Measurements from ENCODE around the gene TM4SF20.
"Not testable (repeated sequence)": the region's sequence is repeated elsewhere in the genome, so short reads cannot be mapped to it uniquely, and the experiment has no call there.

Gene TM4SF20

GRCh38 chr2:227383686-227384085 is 4.6 kb upstream of the TM4SF20 start:
- H3K23ac ChIP-seq (ENCODE audit: low read length), result no peak overlapping the region
- no CpG with 5 or more reads among the region's 3 CpGs for WGBS (ENCODE audit: extremely low coverage, insufficient coverage, insufficient read length)
- no peak overlapping the region for H2AFZ ChIP-seq (ENCODE audit: insufficient read depth, low read length, poor library complexity)
- H2BK5ac ChIP-seq (ENCODE audit: low read depth, low read length, poor library complexity), result no peak overlapping the region
- no peak overlapping the region for H3K14ac ChIP-seq (ENCODE audit: low read length)
- no peaks in the 10 kb centered on the region for H3K27me3 ChIP-seq (ENCODE audit: insufficient read depth, low read length)
- no peaks in the 10 kb centered on the region for H3K4me1 ChIP-seq (ENCODE audit: control insufficient read depth in 1 of 2, insufficient read depth in 2 of 2, low read length in 2 of 2)
- no peak overlapping the region for H3K4me3 ChIP-seq (ENCODE audit: low read depth, low read length)
- no peak overlapping the region for H4K91ac ChIP-seq (ENCODE audit: low read depth, low read length)
- no peak for DNase-seq
- no peak overlapping the region for H3K18ac ChIP-seq (ENCODE audit: low read length)
- H2AK5ac ChIP-seq (ENCODE audit: low read length), result no peak overlapping the region
- H3K36me3 ChIP-seq (ENCODE audit: control insufficient read depth in 1 of 2, insufficient read depth in 2 of 2, low read length in 2 of 2), result no peaks in the 10 kb centered on the region
- H4K12ac ChIP-seq (ENCODE audit: low read depth, low read length), result no peak overlapping the region
- no peak overlapping the region for H2BK120ac ChIP-seq (ENCODE audit: insufficient read depth, low read length, poor library complexity)
- H3K27ac ChIP-seq (ENCODE audit: low read depth, low read length), result no peak overlapping the region
- H3K4ac ChIP-seq (ENCODE audit: low read depth, low read length), result no peak overlapping the region
- no peaks in the 10 kb centered on the region for H3K9me3 ChIP-seq (ENCODE audit: insufficient read depth, low read depth, low read length)
- H4K8ac ChIP-seq (ENCODE audit: low read depth, low read length), result no peak overlapping the region
- H3K79me2 ChIP-seq (ENCODE audit: control insufficient read depth, insufficient read depth, low read length, poor library complexity), result no peaks in the 10 kb centered on the region
- H3K4me2 ChIP-seq (ENCODE audit: low read length), result no peak overlapping the region
- no peak overlapping the region for H3K9ac ChIP-seq (ENCODE audit: low read length)
- no peak overlapping the region for H2BK12ac ChIP-seq (ENCODE audit: low read length)
- no peaks in the 10 kb centered on the region for H3K79me1 ChIP-seq (ENCODE audit: low read length)

- H3K9ac ChIP-seq (ENCODE audit: low read length); H3K79me2 ChIP-seq (ENCODE audit: control insufficient read depth, insufficient read depth, low read length, poor library complexity); DNase-seq; H3K36me3 ChIP-seq (ENCODE audit: control insufficient read depth in 1 of 2, insufficient read depth in 2 of 2, low read length in 2 of 2); H2AK5ac ChIP-seq (ENCODE audit: low read length); H3K4me1 ChIP-seq (ENCODE audit: control insufficient read depth in 1 of 2, insufficient read depth in 2 of 2, low read length in 2 of 2); H3K4me3 ChIP-seq (ENCODE audit: low read depth, low read length); H2AFZ ChIP-seq (ENCODE audit: insufficient read depth, low read length, poor library complexity); H3K4me2 ChIP-seq (ENCODE audit: low read length); H3K4ac ChIP-seq (ENCODE audit: low read depth, low read length); H3K27me3 ChIP-seq (ENCODE audit: insufficient read depth, low read length); H2BK12ac ChIP-seq (ENCODE audit: low read length); H3K9me3 ChIP-seq (ENCODE audit: insufficient read depth, low read depth, low read length); H3K79me1 ChIP-seq (ENCODE audit: low read length); H3K23ac ChIP-seq (ENCODE audit: low read length); H2BK5ac ChIP-seq (ENCODE audit: low read depth, low read length, poor library complexity); H4K12ac ChIP-seq (ENCODE audit: low read depth, low read length); H4K8ac ChIP-seq (ENCODE audit: low read depth, low read length); H3K18ac ChIP-seq (ENCODE audit: low read length); H4K91ac ChIP-seq (ENCODE audit: low read depth, low read length); H2BK120ac ChIP-seq (ENCODE audit: insufficient read depth, low read length, poor library complexity); H3K14ac ChIP-seq (ENCODE audit: low read length); H3K27ac ChIP-seq (ENCODE audit: low read depth, low read length): not testable (repeated sequence)
- no CpG with 5 or more reads among the region's 2 CpGs for WGBS (ENCODE audit: extremely low coverage, insufficient coverage, insufficient read length)
These were observed 3.2 kb upstream of the TM4SF20 start for GRCh38 chr2:227382241-227382835.

GRCh38 chr2:227378371-227378782 is 729 bp downstream of the TM4SF20 start:
- no peak overlapping the region for H2AK5ac ChIP-seq (ENCODE audit: low read length)
- DNase-seq, result peak; percentile 88 to 98
- no peak overlapping the region for H3K9ac ChIP-seq (ENCODE audit: low read length)
- no peak overlapping the region for H3K23ac ChIP-seq (ENCODE audit: low read length)
- H3K18ac ChIP-seq (ENCODE audit: low read length), result no peak overlapping the region
- H3K79me2 ChIP-seq (ENCODE audit: control insufficient read depth, insufficient read depth, low read length, poor library complexity), result no peaks in the 10 kb centered on the region
- WGBS (ENCODE audit: extremely low coverage, insufficient coverage, insufficient read length), result no CpG with 5 or more reads among the region's 4 CpGs
- H3K36me3 ChIP-seq (ENCODE audit: control insufficient read depth in 1 of 2, insufficient read depth in 2 of 2, low read length in 2 of 2), result no peaks in the 10 kb centered on the region
- no peaks in the 10 kb centered on the region for H3K27me3 ChIP-seq (ENCODE audit: insufficient read depth, low read length)
- H2BK5ac ChIP-seq (ENCODE audit: low read depth, low read length, poor library complexity), result no peak overlapping the region
- no peak overlapping the region for H3K4ac ChIP-seq (ENCODE audit: low read depth, low read length)
- H2BK120ac ChIP-seq (ENCODE audit: insufficient read depth, low read length, poor library complexity), result no peak overlapping the region
- H4K91ac ChIP-seq (ENCODE audit: low read depth, low read length), result no peak overlapping the region
- no peak overlapping the region for H2AFZ ChIP-seq (ENCODE audit: insufficient read depth, low read length, poor library complexity)
- no peaks in the 10 kb centered on the region for H3K79me1 ChIP-seq (ENCODE audit: low read length)
- H4K12ac ChIP-seq (ENCODE audit: low read depth, low read length), result no peak overlapping the region
- no peak overlapping the region for H3K4me3 ChIP-seq (ENCODE audit: low read depth, low read length)
- H3K14ac ChIP-seq (ENCODE audit: low read length), result no peak overlapping the region
- peaks cover 0 to 2% of the 10 kb centered on the region in 2 experiments for H3K4me1 ChIP-seq (ENCODE audit: control insufficient read depth in 1 of 2, insufficient read depth in 2 of 2, low read length in 2 of 2)
- no peak overlapping the region for H3K4me2 ChIP-seq (ENCODE audit: low read length)
- no peak overlapping the region for H3K27ac ChIP-seq (ENCODE audit: low read depth, low read length)
- no peak overlapping the region for H2BK12ac ChIP-seq (ENCODE audit: low read length)
- H4K8ac ChIP-seq (ENCODE audit: low read depth, low read length), result no peak overlapping the region
- H3K9me3 ChIP-seq (ENCODE audit: insufficient read depth, low read depth, low read length), result no peaks in the 10 kb centered on the region

- H3K79me2 ChIP-seq (ENCODE audit: control insufficient read depth, insufficient read depth, low read length, poor library complexity), result no peaks in the 10 kb centered on the region
- no peaks in the 10 kb centered on the region for H3K36me3 ChIP-seq (ENCODE audit: control insufficient read depth in 1 of 2, insufficient read depth in 2 of 2, low read length in 2 of 2)
- no peak overlapping the region for H3K9ac ChIP-seq (ENCODE audit: low read length)
- no peak overlapping the region for H2BK120ac ChIP-seq (ENCODE audit: insufficient read depth, low read length, poor library complexity)
- H3K79me1 ChIP-seq (ENCODE audit: low read length), result no peaks in the 10 kb centered on the region
- H3K23ac ChIP-seq (ENCODE audit: low read length), result no peak overlapping the region
- no peak overlapping the region for H3K18ac ChIP-seq (ENCODE audit: low read length)
- no peak overlapping the region for H4K91ac ChIP-seq (ENCODE audit: low read depth, low read length)
- H2BK5ac ChIP-seq (ENCODE audit: low read depth, low read length, poor library complexity), result no peak overlapping the region
- no peak overlapping the region for H2AFZ ChIP-seq (ENCODE audit: insufficient read depth, low read length, poor library complexity)
- WGBS (ENCODE audit: extremely low coverage, insufficient coverage, insufficient read length), result no CpG with 5 or more reads among the region's 8 CpGs
- no peaks in the 10 kb centered on the region for H3K9me3 ChIP-seq (ENCODE audit: insufficient read depth, low read depth, low read length)
- H3K27me3 ChIP-seq (ENCODE audit: insufficient read depth, low read length), result no peaks in the 10 kb centered on the region
- no peak overlapping the region for H2AK5ac ChIP-seq (ENCODE audit: low read length)
- H3K4ac ChIP-seq (ENCODE audit: low read depth, low read length), result no peak overlapping the region
- peak overlapping the region; percentile 47 for H4K8ac ChIP-seq (ENCODE audit: low read depth, low read length)
- H3K14ac ChIP-seq (ENCODE audit: low read length), result no peak overlapping the region
- no peak overlapping the region for H3K27ac ChIP-seq (ENCODE audit: low read depth, low read length)
- no peak overlapping the region for H2BK12ac ChIP-seq (ENCODE audit: low read length)
- H3K4me1 ChIP-seq (ENCODE audit: control insufficient read depth in 1 of 2, insufficient read depth in 2 of 2, low read length in 2 of 2), result peaks cover 0 to 2% of the 10 kb centered on the region in 2 experiments
- no peak overlapping the region for H3K4me3 ChIP-seq (ENCODE audit: low read depth, low read length)
- DNase-seq, result peak in 1 of 2 donors; percentile 58
- no peak overlapping the region for H3K4me2 ChIP-seq (ENCODE audit: low read length)
- no peak overlapping the region for H4K12ac ChIP-seq (ENCODE audit: low read depth, low read length)
These were observed 1.4 kb downstream of the TM4SF20 start for GRCh38 chr2:227377467-227378351.
